ENCODE results near the gene AP5Z1. TPM values are rescaled to one million over a fixed set of nuclear protein-coding genes. Genes with fewer than 3 reads are reported as not detected.

Gene AP5Z1
- total RNA-seq, 1 experiment from 2014 or later, result 38.3 TPM

GRCh38 chr7:4764402-4765007, 10.9 kb upstream of the AP5Z1 start:
- Mint-ChIP-seq H3K4me3 (no peak overlapping the region), H3K9me3 (no peaks in the 10 kb centered on the region), H3K27me3 (ENCODE audit: low read depth) (no peaks in the 10 kb centered on the region), H3K4me1 (no peaks in the 10 kb centered on the region), H3K27ac (peak overlapping the region in 1 of 3 experiments; percentile 77; a peak in 1 of 7 replicates), H3K36me3 (ENCODE audit: insufficient read depth in 1 of 3, low read depth in 3 of 3) (peaks cover 9 to 11% (median 10%) of the 10 kb centered on the region in 3 experiments; a peak in 6 of 7 replicates)
- Histone ChIP-seq H4K5ac (ENCODE audit: insufficient read length, low read depth, low read length) (no peak overlapping the region), H3K4me1 (ENCODE audit: insufficient read depth, low read length) (no peaks in the 10 kb centered on the region), H3K4me2 (ENCODE audit: insufficient read depth, insufficient read length, low read length) (no peak overlapping the region), H2BK5ac (ENCODE audit: insufficient read length, low read length) (no peak overlapping the region), H3K79me2 (ENCODE audit: insufficient read depth, low read length) (no peaks in the 10 kb centered on the region), H3K56ac (ENCODE audit: insufficient read length, low read depth, low read length) (no peak overlapping the region), H4K20me1 (ENCODE audit: control insufficient read depth, insufficient read depth, insufficient read length) (no peaks in the 10 kb centered on the region), H3T11ph (ENCODE audit: low read length) (no peak overlapping the region), H2BK20ac (ENCODE audit: low read depth, low read length, poor library complexity, severe bottlenecking) (no peak overlapping the region), H3K27me3 (ENCODE audit: insufficient read depth, low read length) (no peaks in the 10 kb centered on the region), H2BK12ac (ENCODE audit: insufficient read length, low read depth, low read length) (no peak overlapping the region), H3K27ac (ENCODE audit: insufficient read length, low read depth, low read length) (no peak overlapping the region), H2AK5ac (ENCODE audit: insufficient read length, low read length) (no peak overlapping the region), H3K23me2 (ENCODE audit: insufficient read length, low read depth, low read length, poor library complexity, severe bottlenecking) (no peaks in the 10 kb centered on the region), H3K9me3 (ENCODE audit: control insufficient read depth, low read depth, low read length) (no peaks in the 10 kb centered on the region), H2BK120ac (ENCODE audit: low read depth, low read length, poor library complexity, severe bottlenecking) (no peak overlapping the region), H3K9ac (ENCODE audit: extremely low read depth, insufficient read length, low read length) (no peak overlapping the region), H3K4ac (ENCODE audit: low read depth, low read length) (no peak overlapping the region), H4K8ac (replicated peaks; ENCODE audit: insufficient read length, low read depth, low read length) (no peak overlapping the region), H3K79me1 (ENCODE audit: insufficient read depth, low read depth, low read length, poor library complexity, severe bottlenecking) (no peaks in the 10 kb centered on the region), H4K91ac (ENCODE audit: insufficient read length, low read depth, low read length) (no peak overlapping the region), H2AFZ (ENCODE audit: low read length) (no peak overlapping the region), H2BK15ac (ENCODE audit: low read depth, low read length) (no peak overlapping the region), H3K14ac (ENCODE audit: insufficient read depth, low read length) (no peak overlapping the region; the same call in 1 of the 2 replicates), H3K18ac (ENCODE audit: insufficient read length, low read depth, low read length) (no peak overlapping the region), H3K23ac (ENCODE audit: insufficient read length, low read depth, low read length) (no peak overlapping the region)
- no CpG with 5 or more reads among the region's 35 CpGs for WGBS (ENCODE audit: extremely low coverage, insufficient read length, low lambda C conversion rate)
- no peak for TF ChIP-seq CTCF (conservative IDR thresholded peaks at IDR 0.05)
- no peak for DNase-seq

All from H9 (cell line).